GM19467 (cell line): ENCODE results near the gene PRKCZ.

ENCODE experiments used
- ATAC-seq: cut with Tn5 transposase; IDR thresholded peaks from one replicate; pipeline ENCODE4 v1.9.1; 2021; ENCODE audit warnings: mild to moderate bottlenecking, moderate library complexity; ENCODE audit not compliant: unreplicated experiment

The PRKCZ gene

DNA sequence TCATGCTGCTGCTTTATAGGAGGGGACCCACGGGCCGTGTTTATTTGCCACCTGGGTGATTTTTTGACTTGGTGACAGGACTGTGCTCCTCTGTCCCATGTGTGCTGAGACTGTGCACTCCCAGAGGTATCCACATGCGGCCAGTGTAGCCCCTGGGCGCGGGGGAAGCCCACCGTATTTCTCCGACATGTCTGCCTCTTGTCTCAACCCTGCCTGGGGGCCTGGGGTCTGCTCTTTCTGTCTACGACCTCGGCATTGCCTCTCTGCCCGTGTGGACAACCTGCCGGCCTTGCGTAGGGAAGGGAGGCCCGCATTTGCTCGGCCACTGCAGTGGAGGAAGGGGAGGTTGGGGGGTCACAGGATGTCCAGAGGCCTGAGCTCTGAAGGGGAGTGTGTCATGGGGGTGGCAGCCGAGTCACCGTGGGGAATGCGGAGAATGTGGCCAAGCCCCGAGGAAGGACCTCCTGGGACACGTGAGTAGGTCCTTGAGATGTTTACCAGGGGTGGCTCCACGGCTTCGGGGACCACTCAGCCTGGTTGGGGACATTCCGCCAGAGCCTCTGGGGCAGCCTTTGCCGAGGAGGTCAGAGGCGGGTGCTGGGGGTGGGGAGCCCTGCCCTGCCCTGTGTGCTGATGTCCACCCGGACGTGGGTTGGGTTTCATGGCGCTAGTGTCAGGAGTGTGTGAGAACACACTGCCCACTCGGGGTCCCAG lies 11.0 kb downstream of the PRKCZ start:
- no peak for ATAC-seq

DNA sequence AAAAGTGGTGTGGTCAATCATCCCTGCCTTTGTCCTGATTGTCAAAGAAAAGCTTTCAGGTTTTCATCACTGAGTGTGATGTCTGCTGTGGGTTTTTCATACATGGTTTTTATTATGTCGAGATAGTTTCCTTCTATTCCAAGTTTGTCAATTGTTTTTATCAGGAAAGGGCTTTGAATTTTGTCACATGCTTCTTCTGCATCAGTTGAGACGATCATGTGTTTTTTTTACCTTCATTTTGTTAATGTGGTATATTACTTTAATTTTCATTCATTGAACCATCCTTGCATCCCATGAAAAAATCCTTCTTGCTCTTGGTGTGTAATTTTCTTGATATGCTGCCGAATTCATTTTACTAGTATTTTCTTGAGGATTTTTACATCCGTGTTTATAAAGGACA lies 15.5 kb downstream of the PRKCZ start:
- no peak for ATAC-seq

DNA sequence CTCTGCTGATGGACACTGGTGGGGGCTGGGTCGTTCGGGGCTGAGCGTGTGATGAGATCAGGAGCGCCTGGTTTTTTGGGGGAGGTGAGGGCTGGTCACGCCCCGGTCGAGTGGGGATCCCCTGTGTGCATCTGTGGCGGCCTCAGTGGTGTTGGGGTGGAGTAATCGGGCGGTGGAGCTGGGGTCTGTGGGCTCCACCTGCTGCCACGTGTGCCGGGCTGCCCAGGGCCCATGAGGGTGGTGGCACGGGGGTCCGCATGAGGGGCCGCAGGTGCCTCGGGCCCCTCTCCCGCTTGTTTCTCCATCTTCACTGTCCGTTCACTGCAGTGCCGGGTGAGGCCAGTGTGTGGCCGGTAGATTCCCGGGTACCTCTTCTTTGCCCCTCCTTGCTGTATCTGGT lies 17.2 kb downstream of the PRKCZ start:
- ATAC-seq = no peak

DNA sequence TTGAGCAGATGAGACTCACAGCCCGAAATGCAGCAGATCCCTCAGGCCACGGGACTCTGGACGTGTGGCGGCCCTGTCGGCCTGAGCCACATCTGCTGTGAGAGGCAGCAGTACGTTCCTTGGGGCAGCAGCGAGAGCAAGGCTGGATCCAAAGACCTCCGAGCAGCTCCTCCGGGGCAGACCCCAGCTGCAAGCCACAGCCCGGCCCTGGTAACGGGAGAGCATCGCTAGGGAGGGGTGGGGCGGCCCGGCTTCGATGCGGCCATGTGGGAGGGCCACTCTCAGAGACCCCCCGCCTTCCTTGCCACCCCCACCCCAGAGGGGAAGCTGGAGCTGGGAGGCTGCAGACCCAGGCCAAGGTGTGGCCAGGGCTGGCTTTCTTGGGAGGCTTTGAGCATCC lies 17.8 kb downstream of the PRKCZ start:
- ATAC-seq = no peak

DNA sequence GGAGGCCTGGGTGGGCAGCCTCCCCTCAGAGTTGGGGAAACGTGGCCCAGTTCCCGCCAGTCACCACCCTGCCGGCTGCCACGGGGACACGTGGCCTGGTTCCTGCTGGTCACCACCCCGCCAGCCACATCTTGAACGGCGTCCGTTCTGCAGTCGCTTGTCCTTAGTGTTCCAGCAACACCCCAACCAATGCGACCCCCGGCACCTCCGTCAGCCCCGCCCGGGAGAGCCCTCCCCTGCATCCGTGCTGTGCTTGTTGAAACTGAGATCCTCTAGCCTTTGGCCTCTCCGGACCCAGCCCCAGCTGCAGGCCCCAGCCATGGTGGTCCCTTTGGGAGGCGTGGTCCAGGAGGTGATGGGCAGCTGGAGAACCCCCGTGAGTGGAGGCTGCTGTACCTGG lies 18.7 kb downstream of the PRKCZ start:
- no peak for ATAC-seq

DNA sequence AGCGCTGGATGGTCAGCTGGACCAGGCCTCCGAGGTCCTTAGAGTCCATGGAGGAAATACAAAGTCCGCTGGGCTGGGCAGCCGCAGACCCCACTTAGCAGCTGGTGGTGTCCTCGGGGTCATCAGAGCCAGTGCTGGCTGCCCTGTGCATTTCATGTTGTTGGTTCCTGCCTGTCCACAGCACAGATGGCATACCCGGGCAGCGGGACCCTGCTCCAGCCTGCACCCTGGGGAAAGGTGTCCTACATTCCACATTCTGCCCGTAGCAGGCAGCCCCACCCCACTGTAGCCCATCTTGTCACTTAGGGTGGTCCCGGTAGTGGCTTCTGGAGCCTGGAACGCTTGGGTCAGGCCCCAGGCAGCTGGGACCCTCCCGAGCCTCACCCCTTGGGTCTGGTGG lies 19.8 kb downstream of the PRKCZ start:
- ATAC-seq = no peak

DNA sequence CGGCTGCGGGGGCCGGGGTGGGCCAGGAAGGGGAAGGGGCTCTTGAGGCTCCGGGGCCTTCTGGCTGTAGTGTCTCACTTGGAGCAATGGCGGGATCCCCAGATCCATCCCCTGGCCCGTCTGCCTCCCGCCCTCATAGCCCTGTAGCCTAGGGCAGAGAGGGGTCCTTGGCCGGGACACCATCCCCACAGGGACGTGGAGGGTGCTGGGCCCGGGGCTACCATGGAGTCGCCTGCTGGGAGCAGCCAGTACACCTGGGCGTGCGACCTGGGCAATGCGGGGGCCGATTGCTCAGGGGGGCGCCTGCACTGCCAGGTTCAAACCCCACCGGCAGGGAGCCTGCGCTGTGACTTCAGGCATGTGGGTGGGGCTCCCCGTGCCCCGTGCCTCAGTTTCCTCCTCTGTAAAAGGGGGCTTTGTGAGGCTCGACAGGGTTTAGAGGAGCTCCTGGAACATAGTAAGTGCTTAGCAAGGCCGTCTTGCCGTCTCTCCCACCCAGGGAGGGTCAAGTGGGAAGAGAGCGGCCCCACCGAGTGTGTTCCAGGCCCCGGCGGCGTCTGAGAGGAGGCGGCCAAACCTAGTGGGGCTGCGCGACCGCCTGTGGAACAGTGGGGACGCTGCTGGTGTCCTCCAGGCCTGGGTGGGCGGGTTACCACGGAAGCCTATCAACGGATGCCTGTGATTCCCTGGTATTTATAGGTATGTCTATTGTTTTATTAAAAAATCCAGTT lies 20.8 kb downstream of the PRKCZ start:
- ATAC-seq = no peak

DNA sequence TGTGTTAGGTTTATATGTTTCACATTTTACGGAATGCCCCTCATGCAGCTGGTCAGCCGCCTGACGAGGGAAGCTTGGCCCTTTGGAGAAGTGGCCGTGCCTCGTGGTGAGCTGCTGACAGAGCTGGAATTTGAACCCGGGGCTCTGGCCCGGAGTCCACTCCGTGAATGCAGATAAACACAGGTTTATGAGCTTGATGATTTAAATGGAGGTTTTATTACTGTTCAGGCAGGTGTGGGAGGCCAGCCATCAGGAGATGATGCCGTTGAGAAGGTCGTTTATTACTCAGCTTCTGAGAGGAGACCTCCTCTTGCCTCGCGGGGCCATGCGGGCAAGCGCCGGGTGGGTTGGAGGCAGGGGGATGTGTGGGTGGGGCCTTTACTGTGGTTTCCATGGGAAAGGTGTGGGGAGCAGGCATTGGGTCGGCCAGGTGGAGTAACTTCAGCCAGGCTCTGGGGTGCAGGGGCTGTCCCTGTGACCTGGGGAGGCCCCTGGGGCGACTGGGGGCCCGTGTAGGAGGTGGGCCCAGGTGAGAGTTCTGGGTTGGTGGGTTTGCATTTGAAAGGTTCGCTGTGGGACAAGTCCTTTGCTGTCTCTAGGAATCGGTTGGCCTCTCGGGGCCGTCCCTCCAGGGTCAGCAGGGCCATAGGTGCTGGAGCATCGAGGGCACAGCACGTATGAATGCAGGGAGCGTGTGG lies 22.0 kb downstream of the PRKCZ start:
- ATAC-seq = no peak

DNA sequence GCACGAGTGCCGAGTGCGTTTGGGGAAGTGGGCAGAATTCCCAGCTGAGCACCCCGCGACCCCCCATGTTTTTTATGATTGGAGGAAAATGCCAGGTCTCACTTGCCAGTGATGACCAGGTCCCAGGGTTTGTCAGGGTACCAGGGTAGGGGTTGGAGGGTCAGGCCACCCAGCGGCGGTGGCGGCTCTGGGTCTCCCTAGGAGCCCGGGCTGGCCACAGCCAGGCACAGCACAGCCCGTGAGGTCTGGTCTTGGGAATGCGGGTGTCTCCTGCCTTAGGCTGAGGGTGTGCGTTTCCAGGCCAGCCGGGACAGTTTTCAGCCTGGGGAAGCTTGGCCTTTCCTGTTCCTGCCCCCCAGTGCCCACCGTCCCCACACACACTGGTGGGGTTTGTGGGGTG lies 22.7 kb downstream of the PRKCZ start:
- ATAC-seq = no peak

DNA sequence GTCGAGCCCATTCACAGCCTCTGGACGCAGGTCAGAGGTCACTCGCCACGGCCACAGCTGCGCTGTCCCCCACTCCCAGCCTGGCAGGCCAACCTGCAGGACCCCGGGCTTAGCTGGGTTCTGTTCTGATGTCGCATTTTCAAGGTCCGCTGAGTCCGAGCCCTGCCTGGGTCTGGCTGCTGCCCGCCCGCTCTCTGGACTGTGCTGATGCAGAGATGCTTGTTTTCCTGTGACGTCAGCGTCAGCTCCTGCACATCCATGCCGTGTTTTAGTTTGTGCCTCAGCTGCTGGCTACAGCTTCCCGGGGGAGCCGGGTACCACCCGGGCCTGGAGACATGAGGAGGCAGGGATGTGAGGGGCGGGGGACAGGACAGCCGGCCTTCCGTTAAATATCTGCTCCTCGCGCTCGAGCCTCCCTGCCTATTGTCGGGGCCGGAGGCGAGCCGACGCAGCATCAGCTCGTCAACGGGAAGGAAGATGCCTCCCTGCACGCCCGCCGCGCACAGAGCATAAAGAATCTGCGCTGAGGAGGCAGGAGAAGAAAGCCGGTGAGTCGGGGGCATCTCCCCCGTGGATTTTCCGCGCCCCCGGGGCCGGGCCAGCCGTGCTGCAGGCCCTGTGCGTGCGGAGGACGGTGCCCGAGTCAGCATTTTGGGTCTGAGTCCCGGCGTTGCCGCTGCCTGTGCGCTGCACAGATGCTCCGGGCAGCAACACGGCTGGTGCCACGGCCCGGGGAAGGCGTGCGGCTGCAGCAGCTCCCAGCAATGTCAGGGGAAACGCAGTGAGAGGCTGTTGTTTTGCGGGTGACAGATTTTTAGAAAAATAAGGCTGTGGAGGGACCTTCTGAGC lies 23.4 kb downstream of the PRKCZ start:
- ATAC-seq = no peak

DNA sequence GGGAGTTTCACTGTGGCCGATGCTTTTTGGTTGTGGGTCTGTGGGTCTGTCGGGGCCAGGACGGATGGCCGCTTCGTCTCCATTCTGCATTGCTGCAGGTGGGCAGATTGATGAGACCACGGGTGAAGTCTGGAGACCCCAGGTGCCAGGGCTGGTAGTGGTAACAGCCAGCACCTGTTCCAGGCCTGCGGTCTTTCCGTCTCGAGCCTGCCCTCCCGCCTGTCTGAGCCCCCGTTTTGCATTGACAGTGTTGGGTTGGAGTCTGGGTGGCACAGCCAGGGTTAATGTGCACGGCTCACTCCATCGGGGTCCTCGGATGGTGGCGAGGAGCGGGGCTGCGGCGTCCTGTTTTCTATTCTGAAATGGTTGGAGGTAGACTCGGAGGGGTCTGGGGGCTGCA lies 24.2 kb downstream of the PRKCZ start:
- ATAC-seq = no peak

DNA sequence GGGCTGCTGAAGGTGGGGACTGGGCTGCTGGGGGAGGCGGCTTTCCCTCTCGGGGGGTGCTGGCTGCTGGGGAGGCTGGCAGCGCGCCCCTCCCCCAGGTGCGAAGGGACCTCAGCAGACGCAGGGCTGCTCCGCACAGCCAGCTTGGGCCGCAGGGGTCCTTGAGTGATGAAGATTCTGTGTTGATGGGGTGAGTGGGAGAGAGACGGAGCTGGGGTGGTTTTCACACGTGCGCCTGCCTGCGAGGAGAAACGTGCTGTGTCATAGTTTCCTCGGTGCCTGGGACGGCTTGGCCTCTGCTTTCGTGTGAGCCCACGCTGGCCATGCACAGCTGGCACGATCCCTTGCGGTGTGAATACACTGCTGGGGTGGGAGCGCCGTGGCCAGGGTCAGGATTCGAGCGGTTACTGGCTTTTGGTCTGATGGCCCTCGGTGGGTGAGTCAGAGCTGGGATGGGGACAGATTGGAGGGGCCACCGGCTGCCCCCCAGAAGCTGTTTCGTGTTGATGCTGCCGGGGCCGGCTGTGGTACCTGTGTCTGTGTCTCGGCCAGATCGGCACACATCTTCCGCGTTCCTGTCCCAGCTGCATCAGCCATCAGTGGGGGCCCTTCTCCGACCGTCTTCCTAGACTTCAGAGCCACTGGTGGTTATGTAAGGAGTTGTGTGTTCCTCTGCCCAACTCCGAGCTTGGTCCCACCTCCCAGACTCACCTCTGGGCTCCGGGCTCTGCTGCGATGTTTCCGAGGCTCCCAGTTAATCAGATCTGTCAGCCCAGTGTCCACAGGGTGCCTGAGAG lies 24.9 kb downstream of the PRKCZ start:
- no peak for ATAC-seq

DNA sequence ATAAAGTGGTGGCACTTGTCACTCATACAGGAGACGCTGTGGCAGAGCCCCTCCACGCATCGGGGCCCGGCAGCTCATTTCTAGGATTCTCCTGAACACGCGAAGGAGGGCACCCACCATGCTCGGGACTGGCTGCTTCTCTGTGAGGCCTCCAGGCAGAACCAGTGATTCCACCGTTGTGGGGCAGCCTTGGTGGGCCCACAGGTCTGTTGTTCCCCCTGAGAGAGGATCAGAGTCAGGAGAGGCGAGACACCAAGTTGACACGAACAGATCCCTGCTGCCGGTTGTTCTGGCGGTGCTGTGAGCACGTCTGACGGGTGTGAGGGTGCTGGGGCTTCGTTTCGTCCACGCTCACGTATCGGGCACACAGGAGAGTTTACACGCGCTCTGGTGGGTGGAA lies 26.6 kb downstream of the PRKCZ start:
- no peak for ATAC-seq

DNA sequence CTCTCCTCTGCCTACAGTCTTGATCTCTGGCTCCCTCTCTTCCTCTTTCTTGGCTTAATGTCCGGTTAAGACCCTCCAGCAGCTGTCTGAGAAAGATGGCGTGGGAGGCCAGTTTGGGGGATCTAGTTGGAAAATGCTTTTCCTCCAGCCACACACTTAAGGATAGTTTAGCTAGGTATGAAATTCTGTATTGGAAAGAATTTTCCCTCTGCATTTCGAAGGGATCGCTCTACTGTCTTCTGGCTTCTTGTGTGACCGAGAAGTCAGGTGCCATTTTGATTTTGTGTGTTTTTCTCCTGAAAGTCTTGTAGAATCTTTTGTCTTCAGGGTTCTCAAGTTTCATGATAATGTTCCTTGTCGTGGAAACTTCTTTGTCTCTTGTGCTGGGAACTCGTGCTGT lies 28.0 kb downstream of the PRKCZ start:
- ATAC-seq = no peak

DNA sequence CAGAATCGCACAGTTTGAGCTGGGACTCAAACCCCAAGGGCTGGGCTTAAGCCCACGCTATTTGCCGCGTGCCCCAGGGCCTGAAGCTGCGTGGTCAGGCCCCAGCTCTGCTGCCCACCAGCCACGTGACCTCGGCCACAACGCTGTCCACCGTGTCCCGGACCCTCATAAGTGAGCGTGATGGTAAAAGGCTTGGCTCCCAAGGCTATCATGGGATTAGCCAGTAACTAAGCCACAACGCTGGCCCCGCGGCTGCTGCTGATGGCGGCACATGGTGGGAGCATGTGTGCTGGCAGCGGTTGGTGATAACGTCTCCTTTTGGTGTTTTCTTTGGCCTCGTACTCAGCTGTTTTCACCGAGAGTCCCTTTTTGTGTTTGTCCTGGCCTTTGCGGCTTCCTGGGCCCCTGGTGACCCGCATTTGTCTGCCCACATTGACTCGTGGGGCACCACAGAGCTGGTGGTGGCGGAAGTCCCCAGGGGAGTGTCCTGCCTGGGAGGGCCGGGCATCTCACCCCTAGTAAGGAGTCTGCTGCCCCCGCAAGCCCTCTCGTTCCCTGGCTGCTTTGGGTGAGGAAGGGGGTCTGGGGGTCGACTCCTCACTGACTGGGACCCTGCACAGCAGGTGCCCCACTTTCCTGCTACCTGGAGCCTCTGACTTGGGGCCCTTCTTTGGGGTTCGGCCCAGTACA lies 29.3 kb downstream of the PRKCZ start:
- ATAC-seq = no peak

DNA sequence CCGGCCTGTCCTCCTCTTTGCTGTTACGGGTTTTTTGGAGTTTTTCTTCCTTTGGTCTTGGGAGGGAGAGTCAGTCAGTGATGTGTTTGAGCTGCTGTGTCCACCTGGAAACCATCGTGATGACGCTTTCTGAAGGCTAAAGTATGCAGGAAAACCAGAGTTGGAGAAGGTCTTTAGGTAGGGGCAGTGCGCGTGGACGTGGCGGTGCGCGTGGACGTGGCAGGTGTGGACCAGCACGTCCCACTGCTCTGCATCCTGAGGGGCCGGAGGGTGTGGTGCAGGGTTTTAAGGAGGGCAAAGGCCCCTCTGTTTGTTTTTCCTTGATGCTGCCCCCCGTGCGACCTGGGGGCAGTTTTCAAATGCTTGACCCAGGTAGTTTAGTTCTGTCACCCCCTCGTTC lies 29.9 kb downstream of the PRKCZ start:
- ATAC-seq = no peak

DNA sequence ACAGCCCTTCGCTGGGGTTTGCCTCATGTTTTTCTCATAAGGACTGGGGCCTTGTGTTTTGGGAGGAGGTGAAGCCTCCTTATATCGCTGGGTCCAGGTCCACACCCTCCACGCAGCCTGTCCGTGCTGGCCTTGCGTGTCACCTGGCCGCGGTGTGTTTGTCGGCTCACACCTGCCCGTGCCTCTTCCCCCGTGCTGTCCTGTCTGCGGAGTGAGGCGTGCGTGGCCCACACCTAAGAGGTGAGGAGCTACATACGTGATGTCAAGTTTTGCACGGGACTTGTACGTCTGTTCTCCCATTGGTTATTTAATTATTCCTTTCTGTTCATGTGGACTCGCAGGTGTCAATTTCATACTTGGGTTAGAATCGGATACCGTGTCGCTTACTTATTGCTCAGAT lies 30.7 kb downstream of the PRKCZ start:
- no peak for ATAC-seq

DNA sequence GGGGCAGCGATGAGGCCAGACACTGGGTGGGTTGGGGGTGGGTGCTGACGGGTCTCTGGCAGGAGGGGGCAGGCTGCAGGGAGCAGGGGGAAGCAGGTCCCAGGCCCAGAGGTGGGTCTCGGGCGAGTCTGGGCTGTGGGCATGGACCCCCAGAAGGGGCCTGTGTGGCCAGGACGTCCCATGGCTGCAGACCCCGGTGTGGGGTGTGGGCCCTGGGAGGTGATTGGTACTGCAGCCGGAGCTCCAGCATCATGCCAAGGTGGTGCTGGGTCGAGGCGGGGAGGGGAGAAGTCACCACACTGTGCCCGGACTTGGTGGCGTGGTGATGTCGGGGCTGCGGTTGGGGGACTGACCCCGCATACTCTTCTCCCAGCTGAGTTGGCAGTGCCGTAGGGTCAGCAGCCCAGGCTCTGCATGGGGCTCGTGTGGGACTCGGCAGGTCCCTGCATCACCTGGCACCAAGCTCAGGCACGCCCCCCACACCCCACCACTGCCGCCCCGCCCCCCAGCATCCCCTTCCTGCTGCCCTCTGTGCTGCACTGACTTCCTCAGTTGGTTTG lies 31.2 kb downstream of the PRKCZ start:
- no peak for ATAC-seq

DNA sequence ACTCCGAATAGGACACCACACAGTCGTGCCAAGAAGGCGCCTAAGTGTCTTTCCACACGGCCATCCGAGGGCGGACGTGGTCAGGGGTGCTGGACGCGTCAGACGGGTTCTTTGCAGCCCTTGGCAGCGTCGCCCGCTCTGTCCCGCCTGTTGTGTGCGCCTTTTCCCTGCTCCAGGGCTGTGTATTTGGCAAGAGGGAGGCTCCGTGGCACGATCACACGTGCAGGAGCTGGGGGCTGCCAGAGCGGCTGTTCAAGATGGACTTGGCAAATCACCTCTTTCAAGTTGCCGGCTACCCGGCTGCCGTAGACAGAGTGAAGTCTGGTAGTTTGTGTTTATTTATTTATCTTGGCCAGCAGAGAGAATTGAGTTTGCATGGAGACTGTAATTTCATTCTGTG lies 31.9 kb downstream of the PRKCZ start:
- ATAC-seq = no peak

DNA sequence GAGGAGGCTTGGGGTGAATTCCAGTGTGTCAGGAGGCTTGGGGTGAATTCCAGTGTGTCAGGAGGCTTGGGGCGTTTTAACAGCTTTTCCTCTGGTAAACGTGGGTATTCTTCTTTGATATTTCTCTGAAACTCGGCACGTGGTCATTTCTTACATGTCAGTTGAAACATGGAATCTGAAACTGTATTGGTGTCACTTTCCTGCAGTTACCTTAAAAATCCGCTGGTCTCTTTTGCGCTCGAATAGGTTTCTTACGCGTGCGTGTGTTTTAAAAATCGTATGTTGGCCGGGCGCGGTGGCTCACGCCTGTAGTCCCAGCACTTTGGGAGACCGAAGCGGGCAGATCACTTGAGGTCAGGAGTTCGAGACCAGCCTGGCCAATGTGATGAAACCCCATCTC lies 33.5 kb downstream of the PRKCZ start:
- no peak for ATAC-seq
